GM12872 (cell line): Measurements from ENCODE around the gene CFAP90.

Source experiments
- CTCF ChIP-seq: IDR thresholded peaks from 3 replicates; pipeline ENCODE4 v1.5.1; 2011; ENCODE audit warnings: low read depth, mild to moderate bottlenecking, low read length, moderate library complexity; ENCODE audit not compliant: insufficient read depth

Gene CFAP90

GRCh38 chr5:7852988-7853387 is 2.1 kb upstream of the CFAP90 start:
- TF ChIP-seq CTCF = no peak

GRCh38 chr5:7852542-7852941 is 1.6 kb upstream of the CFAP90 start:
- TF ChIP-seq CTCF = no peak

GRCh38 chr5:7851617-7852289 is 820 bp upstream of the CFAP90 start:
- no peak for TF ChIP-seq CTCF

- no peak for TF ChIP-seq CTCF
These were observed 283 bp upstream of the CFAP90 start for GRCh38 chr5:7851240-7851592.

GRCh38 chr5:7849681-7850394 is 1.1 kb downstream of the CFAP90 start:
- no peak for TF ChIP-seq CTCF

- no peak for TF ChIP-seq CTCF
These were observed 2.6 kb downstream of the CFAP90 start for GRCh38 chr5:7848296-7848695.

- TF ChIP-seq CTCF = no peak
These were observed 4.6 kb downstream of the CFAP90 start for GRCh38 chr5:7846327-7846726.
